ENCODE measurements around the gene PIP5KL1.

- TF ChIP-seq CTCF (conservative IDR thresholded peaks at IDR 0.05; ENCODE audit: low read length) (no peak), EZH2phosphoT487 (IDR thresholded peaks at IDR 0.05; ENCODE audit: borderline replicate concordance) (no peak)
These were observed 29.3 kb upstream of the PIP5KL1 start for GRCh38 chr9:127959841-127960409.
